HG02642 (cell line): ENCODE results near the gene SNX22.

Source experiments
- ATAC-seq: cut with Tn5 transposase; IDR thresholded peaks from one replicate; pipeline ENCODE4 v1.9.1; 2021; ENCODE audit warnings: mild to moderate bottlenecking; ENCODE audit not compliant: unreplicated experiment, poor library complexity

Gene SNX22

GRCh38 chr15:64133623-64134344 lies 17.7 kb upstream of the SNX22 start:
- ATAC-seq, result no peak

GRCh38 chr15:64134345-64134829 lies 17.1 kb upstream of the SNX22 start:
- no peak for ATAC-seq

GRCh38 chr15:64136347-64136746 lies 15.2 kb upstream of the SNX22 start:
- ATAC-seq, result no peak

- no peak for ATAC-seq
These were observed 14.2 kb upstream of the SNX22 start for GRCh38 chr15:64137226-64137833.

GRCh38 chr15:64138331-64138941 lies 13.1 kb upstream of the SNX22 start:
- no peak for ATAC-seq

- ATAC-seq, result no peak
These were observed 9.6 kb upstream of the SNX22 start for GRCh38 chr15:64141798-64142512.

- ATAC-seq, result no peak
These were observed 8.3 kb upstream of the SNX22 start for GRCh38 chr15:64143276-64143675.

GRCh38 chr15:64144192-64144564 lies 7.4 kb upstream of the SNX22 start:
- peak; percentile 35 for ATAC-seq

GRCh38 chr15:64144565-64145281 lies 6.8 kb upstream of the SNX22 start:
- ATAC-seq, result peak; percentile 63

GRCh38 chr15:64146041-64146440 lies 5.5 kb upstream of the SNX22 start:
- ATAC-seq, result no peak

GRCh38 chr15:64146520-64146884 lies 5.0 kb upstream of the SNX22 start:
- no peak for ATAC-seq

- ATAC-seq, result no peak
These were observed 4.4 kb upstream of the SNX22 start for GRCh38 chr15:64146885-64147681.

GRCh38 chr15:64148168-64148567 lies 3.4 kb upstream of the SNX22 start:
- no peak for ATAC-seq

- ATAC-seq, result no peak
These were observed 3.0 kb upstream of the SNX22 start for GRCh38 chr15:64148581-64148980.

GRCh38 chr15:64149424-64149823 lies 2.1 kb upstream of the SNX22 start:
- ATAC-seq, result no peak

GRCh38 chr15:64149893-64150578 lies 1.5 kb upstream of the SNX22 start:
- no peak for ATAC-seq

GRCh38 chr15:64152507-64153387 lies 1.2 kb downstream of the SNX22 start:
- ATAC-seq, result peak; percentile 12
